GM12874 (cell line): ENCODE measurements around the gene UBE4B.

Source experiments
- CTCF ChIP-seq: IDR thresholded peaks from 2 replicates; pipeline ENCODE4 v1.5.1; 2011; ENCODE audit warnings: low read depth, mild to moderate bottlenecking, control low read depth, low read length, moderate library complexity; ENCODE audit not compliant: insufficient read depth

The UBE4B gene

GRCh38 chr1:10177876-10178275, 145.1 kb downstream of the UBE4B start:
- TF ChIP-seq CTCF = no peak

GRCh38 chr1:10178597-10179405, 146.0 kb downstream of the UBE4B start:
- no peak for TF ChIP-seq CTCF

- TF ChIP-seq CTCF = no peak
Observed at GRCh38 chr1:10179406-10180091, 146.8 kb downstream of the UBE4B start.

GRCh38 chr1:10181154-10181553, 148.4 kb downstream of the UBE4B start:
- TF ChIP-seq CTCF = no peak

GRCh38 chr1:10185759-10186158, 153.0 kb downstream of the UBE4B start:
- TF ChIP-seq CTCF = no peak

GRCh38 chr1:10186331-10187025, 153.7 kb downstream of the UBE4B start:
- TF ChIP-seq CTCF = no peak

- TF ChIP-seq CTCF = no peak
Observed at GRCh38 chr1:10187026-10187334, 154.2 kb downstream of the UBE4B start.
